ENCODE data around the gene BCAP31. TPM values are rescaled to one million over a fixed set of nuclear protein-coding genes. Genes with fewer than 3 reads are reported as not detected.
"Not testable (repeated sequence)": the region's sequence is repeated elsewhere in the genome, so short reads cannot be mapped to it uniquely, and the experiment has no call there.

The BCAP31 gene
- total and polyA plus RNA-seq, 3 donors from 2014 or later: 149 to 222 (median 153) TPM

DNA sequence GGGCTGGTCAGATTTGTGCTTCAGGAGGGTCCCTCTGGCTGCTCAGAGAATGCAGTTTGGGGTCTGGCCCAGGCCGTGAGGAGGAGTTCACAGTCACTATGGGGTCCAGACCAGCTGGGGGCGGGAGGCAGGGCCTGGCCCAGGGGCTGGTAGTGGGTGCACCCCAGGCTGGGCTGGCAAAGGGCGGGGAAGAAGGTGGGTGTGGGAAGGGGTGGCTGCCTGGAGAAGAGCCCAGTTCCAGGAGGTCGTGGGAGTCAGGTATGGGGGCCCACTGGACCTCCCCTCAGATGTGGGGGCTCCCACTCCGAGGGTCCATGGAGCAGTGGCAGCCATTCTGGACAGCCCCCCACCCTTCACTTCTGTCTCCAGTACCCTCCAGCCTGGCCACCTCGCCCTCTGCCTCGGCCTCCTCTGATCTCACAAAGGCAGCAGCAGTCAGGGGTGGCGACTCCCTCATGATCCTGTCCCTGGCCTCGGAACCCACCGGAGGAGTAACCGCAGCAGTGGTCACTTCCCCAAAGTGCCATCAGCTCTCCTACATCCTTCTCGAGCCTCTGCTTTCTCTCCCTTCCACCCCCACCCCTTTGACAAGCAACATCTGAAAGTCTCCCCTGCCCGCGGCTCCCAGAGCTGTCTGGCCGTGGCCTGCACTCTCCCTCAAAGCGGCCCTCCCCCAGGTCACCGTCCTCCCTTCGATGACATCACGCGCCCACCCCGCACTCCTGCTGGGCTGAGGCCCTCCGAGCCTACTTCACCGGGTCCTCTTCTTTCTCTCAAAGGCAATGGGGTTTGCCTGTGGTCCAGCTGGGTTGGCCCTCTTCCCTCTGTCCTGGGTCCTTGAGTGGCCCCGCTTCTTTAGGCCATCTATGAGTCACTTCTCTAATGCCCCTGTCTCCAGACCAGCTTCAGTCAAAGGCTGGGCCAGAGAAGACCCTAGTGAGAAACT is 38.2 kb downstream of the BCAP31 start:
- intact Hi-C loops (cut with DNase I; ENCODE audit: low total_unique reads): no loop called here
- TF ChIP-seq, protein P1, sequence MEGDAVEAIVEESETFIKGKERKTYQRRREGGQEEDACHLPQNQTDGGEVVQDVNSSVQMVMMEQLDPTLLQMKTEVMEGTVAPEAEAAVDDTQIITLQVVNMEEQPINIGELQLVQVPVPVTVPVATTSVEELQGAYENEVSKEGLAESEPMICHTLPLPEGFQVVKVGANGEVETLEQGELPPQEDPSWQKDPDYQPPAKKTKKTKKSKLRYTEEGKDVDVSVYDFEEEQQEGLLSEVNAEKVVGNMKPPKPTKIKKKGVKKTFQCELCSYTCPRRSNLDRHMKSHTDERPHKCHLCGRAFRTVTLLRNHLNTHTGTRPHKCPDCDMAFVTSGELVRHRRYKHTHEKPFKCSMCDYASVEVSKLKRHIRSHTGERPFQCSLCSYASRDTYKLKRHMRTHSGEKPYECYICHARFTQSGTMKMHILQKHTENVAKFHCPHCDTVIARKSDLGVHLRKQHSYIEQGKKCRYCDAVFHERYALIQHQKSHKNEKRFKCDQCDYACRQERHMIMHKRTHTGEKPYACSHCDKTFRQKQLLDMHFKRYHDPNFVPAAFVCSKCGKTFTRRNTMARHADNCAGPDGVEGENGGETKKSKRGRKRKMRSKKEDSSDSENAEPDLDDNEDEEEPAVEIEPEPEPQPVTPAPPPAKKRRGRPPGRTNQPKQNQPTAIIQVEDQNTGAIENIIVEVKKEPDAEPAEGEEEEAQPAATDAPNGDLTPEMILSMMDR (IDR thresholded peaks at IDR 0.05): no peak
- no peak for TF ChIP-seq POLR2A (IDR thresholded peaks at IDR 0.05)
- H3K9me3 ChIP-seq: no peaks in the 10 kb centered on the region
- H3K4me3 ChIP-seq: no peak overlapping the region
- peak; percentile 60 for DNase-seq
- no peaks in the 10 kb centered on the region for H3K4me1 ChIP-seq
- H3K27me3 ChIP-seq: no peaks in the 10 kb centered on the region
- H3K36me3 ChIP-seq (ENCODE audit: low read depth, missing control alignments): no peaks in the 10 kb centered on the region
- peak overlapping the region in 1 of 2 donors; percentile 68 for H3K27ac ChIP-seq
- 56 to 68% methylated on average over 12 to 24 of the region's 24 CpGs for WGBS, 2 donors

DNA sequence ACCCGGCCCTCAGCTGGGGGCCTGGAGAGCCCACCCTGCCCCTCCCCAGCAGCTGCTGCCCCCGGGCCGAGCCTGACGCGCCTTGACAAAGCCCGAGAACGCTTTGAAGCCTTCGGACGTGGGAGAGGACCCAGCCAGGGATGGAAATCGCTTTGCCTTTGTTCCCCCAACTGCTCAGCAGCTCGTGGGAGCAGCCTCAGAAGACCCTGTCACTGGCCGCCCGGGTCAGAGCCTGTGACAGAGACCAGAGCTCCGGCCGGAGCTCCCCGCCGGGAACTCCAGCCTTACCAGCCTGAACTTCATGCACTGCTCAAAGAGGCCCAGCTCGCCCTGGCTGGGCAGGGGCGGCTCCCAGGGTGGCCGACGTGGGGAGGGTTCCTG is 39.0 kb downstream of the BCAP31 start:
- H3K36me3 ChIP-seq (ENCODE audit: low read depth, missing control alignments): no peaks in the 10 kb centered on the region
- no peaks in the 10 kb centered on the region for H3K27me3 ChIP-seq
- TF ChIP-seq POLR2A (IDR thresholded peaks at IDR 0.05): no peak
- TF ChIP-seq, protein P1 (IDR thresholded peaks at IDR 0.05): no peak
- H3K4me1 ChIP-seq: no peaks in the 10 kb centered on the region
- H3K27ac ChIP-seq: no peak overlapping the region
- DNase-seq: no peak
- 68% methylated on average over 16 of the region's 21 CpGs; no CpG with 5 or more reads in 1 of the 2 donors for WGBS, 2 donors
- intact Hi-C loops (cut with DNase I; ENCODE audit: low total_unique reads): no loop called here
- no peaks in the 10 kb centered on the region for H3K9me3 ChIP-seq
- H3K4me3 ChIP-seq: no peak overlapping the region

DNA sequence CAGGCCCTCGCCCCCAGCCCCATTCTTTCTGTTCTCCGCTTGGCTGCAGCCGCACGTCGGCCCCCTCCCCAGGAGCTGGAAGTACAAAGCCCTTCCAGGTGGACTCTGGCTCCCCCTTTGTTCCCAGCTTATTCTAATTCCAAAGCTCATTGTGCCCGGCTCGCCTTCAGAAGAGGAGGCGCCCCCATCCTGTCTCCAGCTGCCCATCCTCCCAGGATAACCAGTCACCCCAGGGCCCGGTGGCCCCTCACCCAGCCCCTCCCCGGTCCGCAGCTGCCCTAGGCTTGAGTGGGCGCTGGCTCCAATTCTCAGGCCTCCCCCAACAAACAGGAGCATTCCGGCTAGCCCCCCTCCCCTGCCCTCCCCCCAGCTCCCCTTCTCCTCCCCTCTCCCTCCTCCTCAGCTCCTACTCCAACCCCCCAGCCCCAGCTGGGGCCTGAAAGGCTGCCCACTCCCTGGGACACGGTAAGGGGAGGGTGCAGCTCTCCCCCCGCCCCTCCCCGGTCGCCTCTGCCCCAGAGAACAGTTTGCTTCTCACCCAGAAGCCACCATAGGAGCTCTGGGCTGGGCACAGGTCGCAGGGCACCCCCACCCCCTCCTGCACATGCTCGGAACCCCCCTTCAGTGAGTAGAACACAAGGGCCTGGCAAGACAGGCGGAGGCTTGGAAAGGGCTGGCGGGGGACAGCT is 39.6 kb downstream of the BCAP31 start:
- no peak overlapping the region for H3K27ac ChIP-seq
- WGBS, 2 donors: 60 to 79% methylated on average over 5 to 15 of the region's 21 CpGs
- no peaks in the 10 kb centered on the region for H3K4me1 ChIP-seq
- H3K4me3 ChIP-seq: no peak overlapping the region
- TF ChIP-seq POLR2A (IDR thresholded peaks at IDR 0.05): no peak
- TF ChIP-seq, protein P1 (IDR thresholded peaks at IDR 0.05): no peak
- no peaks in the 10 kb centered on the region for H3K36me3 ChIP-seq (ENCODE audit: low read depth, missing control alignments)
- DNase-seq: no peak
- no peaks in the 10 kb centered on the region for H3K9me3 ChIP-seq
- no peaks in the 10 kb centered on the region for H3K27me3 ChIP-seq
- intact Hi-C loops (cut with DNase I; ENCODE audit: low total_unique reads): no loop called here

DNA sequence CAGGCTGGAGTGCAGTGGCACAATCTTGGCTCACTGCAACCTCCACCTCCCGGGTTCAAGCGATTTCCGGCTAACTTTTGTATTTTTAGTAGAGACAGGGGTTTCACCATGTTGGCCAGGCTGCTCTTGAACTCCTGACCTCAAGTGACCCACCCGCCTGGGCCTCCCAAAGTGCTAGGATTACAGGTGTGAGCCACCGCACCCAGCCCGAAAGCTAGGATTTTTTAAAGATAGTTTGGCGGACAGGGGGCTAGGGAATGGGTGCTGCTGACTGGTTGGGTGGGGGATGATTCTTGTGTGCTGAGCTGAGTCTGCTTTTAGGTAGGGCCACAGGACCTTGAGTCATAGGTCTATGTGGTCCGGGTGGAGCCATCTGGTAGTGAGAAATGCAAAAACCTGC is 40.7 kb downstream of the BCAP31 start:
- 97 to 100% methylated on average over 3 to 8 of the region's 8 CpGs for WGBS, 2 donors
- H3K9me3 ChIP-seq; H3K36me3 ChIP-seq (ENCODE audit: low read depth, missing control alignments); H3K4me1 ChIP-seq; H3K4me3 ChIP-seq; DNase-seq; H3K27me3 ChIP-seq; intact Hi-C loops (cut with DNase I; ENCODE audit: low total_unique reads); H3K27ac ChIP-seq: not testable (repeated sequence)

DNA sequence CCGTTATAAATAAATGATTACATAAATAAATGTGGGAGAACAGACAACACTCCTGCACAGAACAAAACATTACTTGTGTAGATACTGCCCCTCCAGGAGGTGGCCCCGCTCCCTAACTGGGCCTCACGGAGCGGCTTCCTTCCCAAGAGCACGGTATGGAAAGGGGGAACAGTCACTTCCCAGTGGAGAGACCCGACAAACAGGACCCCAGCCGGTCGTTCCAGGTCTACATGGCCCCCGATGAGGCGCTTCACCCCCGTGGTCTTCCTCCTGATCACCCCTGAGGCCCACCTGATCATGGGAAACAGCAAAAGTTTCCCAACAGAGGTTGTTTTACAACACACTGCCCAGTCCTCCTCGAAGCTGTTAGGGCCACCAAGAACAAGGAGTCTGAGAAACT is 43.0 kb downstream of the BCAP31 start:
- Histone ChIP-seq H3K36me3 (ENCODE audit: low read depth, missing control alignments) (no peaks in the 10 kb centered on the region), H3K27ac (no peak overlapping the region), H3K4me3 (no peak overlapping the region), H3K4me1 (no peaks in the 10 kb centered on the region), H3K27me3 (no peaks in the 10 kb centered on the region), H3K9me3 (no peaks in the 10 kb centered on the region)
- TF ChIP-seq, protein P1 (IDR thresholded peaks at IDR 0.05): no peak
- no peak for TF ChIP-seq POLR2A (IDR thresholded peaks at IDR 0.05)
- WGBS, 2 donors: 74 to 79% methylated on average over 8 to 12 of the region's 12 CpGs
- intact Hi-C loops (cut with DNase I; ENCODE audit: low total_unique reads): no loop called here
- no peak for DNase-seq
